Gastrocnemius medialis (tissue), 4 donors: Measurements from ENCODE around the gene NEK11.

Source experiments
- POLR2A ChIP-seq, 2 donors: fragments of 450-650 bp; IDR thresholded peaks; one replicate each; pipeline ENCODE4 v1.6.1; 2017; ENCODE audit warnings: antibody characterized with exemption in 2 of 2, mild to moderate bottlenecking in 2 of 2, moderate library complexity in 2 of 2
- TF ChIP-seq, protein P1 (sequence below), 5 experiments: fragments of 450-650 bp in 3 of 5; fragments of 200-600 bp in 2 of 5; sonication (generic) in 2 of 5; IDR thresholded peaks in 4 of 5; conservative IDR thresholded peaks in 1 of 5; 1 replicate in 4 of 5; 2 replicates in 1 of 5; pipeline ENCODE4 v1.5.1; 2016 to 2019; ENCODE audit warnings: antibody characterized with exemption in 5 of 5, mild to moderate bottlenecking in 3 of 5, moderate library complexity in 3 of 5

DNA sequence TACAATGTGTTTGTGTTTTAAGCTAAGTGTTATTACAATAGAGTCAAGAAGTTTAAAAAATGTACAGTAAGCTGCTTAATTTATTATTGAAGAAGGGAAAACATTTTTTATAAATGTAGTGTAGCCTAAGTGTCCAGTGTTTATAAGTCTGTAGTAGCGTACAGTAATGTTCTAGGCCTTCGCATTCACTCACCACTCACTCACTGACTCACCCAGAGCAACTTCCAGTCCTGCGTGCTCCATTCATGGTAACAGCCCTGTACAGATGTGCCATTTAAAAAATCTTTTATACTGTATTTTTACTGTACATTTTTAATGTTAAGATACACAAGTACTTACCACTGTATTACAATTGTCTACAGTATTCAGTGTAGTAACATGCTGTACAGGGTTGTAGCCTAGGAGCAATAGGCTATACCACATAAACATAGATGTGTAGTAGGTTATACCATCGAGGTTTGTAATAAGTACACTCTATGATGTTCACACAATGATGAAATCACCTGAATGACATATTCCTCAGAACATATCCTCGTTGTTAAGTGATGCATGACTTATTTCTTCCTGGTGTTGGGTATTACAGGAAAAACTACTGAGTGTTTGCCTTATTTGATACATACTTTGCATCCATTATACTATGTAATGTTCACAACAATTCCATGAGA is 198.3 kb downstream of the NEK11 start:
- TF ChIP-seq, protein P1, sequence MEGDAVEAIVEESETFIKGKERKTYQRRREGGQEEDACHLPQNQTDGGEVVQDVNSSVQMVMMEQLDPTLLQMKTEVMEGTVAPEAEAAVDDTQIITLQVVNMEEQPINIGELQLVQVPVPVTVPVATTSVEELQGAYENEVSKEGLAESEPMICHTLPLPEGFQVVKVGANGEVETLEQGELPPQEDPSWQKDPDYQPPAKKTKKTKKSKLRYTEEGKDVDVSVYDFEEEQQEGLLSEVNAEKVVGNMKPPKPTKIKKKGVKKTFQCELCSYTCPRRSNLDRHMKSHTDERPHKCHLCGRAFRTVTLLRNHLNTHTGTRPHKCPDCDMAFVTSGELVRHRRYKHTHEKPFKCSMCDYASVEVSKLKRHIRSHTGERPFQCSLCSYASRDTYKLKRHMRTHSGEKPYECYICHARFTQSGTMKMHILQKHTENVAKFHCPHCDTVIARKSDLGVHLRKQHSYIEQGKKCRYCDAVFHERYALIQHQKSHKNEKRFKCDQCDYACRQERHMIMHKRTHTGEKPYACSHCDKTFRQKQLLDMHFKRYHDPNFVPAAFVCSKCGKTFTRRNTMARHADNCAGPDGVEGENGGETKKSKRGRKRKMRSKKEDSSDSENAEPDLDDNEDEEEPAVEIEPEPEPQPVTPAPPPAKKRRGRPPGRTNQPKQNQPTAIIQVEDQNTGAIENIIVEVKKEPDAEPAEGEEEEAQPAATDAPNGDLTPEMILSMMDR (IDR thresholded peaks at IDR 0.05 in 4 of 5, conservative IDR thresholded peaks at IDR 0.05 in 1 of 5), result no peak
- TF ChIP-seq POLR2A (IDR thresholded peaks at IDR 0.05), result no peak
